HPDE6-E6E7 (cell line): ENCODE data around the gene PPP2R5C.
A peak's percentile ranks its signal among the peaks of the same experiment; 100 is the strongest.
"Not testable (repeated sequence)": the region's sequence is repeated elsewhere in the genome, so short reads cannot be mapped to it uniquely, and the experiment has no call there.

Experiments
- DNase-seq: peaks from one replicate; pipeline ENCODE4 v3.0.0; 2011; ENCODE audit warnings: missing footprints; ENCODE audit errors: extremely low spot score

The PPP2R5C gene

GRCh38 chr14:101781240-101782061 is 19.9 kb downstream of the PPP2R5C start:
- DNase-seq, result no peak

GRCh38 chr14:101783260-101784016 is 21.9 kb downstream of the PPP2R5C start:
- no peak for DNase-seq

GRCh38 chr14:101784631-101785030 is 23.1 kb downstream of the PPP2R5C start:
- no peak for DNase-seq

GRCh38 chr14:101788016-101788635 is 26.6 kb downstream of the PPP2R5C start:
- no peak for DNase-seq

- DNase-seq, result no peak
Observed at GRCh38 chr14:101789222-101789621, 27.7 kb downstream of the PPP2R5C start.

- no peak for DNase-seq
Observed at GRCh38 chr14:101790232-101790631, 28.7 kb downstream of the PPP2R5C start.

- peak; percentile 65 for DNase-seq
Observed at GRCh38 chr14:101791919-101792572, 30.5 kb downstream of the PPP2R5C start.

- DNase-seq, result no peak
Observed at GRCh38 chr14:101796016-101796415, 34.5 kb downstream of the PPP2R5C start.

- no peak for DNase-seq
Observed at GRCh38 chr14:101796479-101796878, 35.0 kb downstream of the PPP2R5C start.

GRCh38 chr14:101797856-101798255 is 36.3 kb downstream of the PPP2R5C start:
- no peak for DNase-seq

GRCh38 chr14:101804373-101804772 is 42.9 kb downstream of the PPP2R5C start:
- not testable (repeated sequence) for DNase-seq

- DNase-seq, result not testable (repeated sequence)
Observed at GRCh38 chr14:101806252-101806651, 44.7 kb downstream of the PPP2R5C start.

GRCh38 chr14:101808020-101808641 is 46.6 kb downstream of the PPP2R5C start:
- DNase-seq, result no peak

GRCh38 chr14:101808894-101809670 is 47.6 kb downstream of the PPP2R5C start:
- DNase-seq, result no peak

GRCh38 chr14:101809671-101810514 is 48.4 kb downstream of the PPP2R5C start:
- peak; percentile 84 for DNase-seq

- peak; percentile 33 for DNase-seq
Observed at GRCh38 chr14:101810897-101811621, 49.5 kb downstream of the PPP2R5C start.

- no peak for DNase-seq
Observed at GRCh38 chr14:101812071-101812470, 50.6 kb downstream of the PPP2R5C start.

- no peak for DNase-seq
Observed at GRCh38 chr14:101813171-101813759, 51.8 kb downstream of the PPP2R5C start.

GRCh38 chr14:101813833-101814232 is 52.3 kb downstream of the PPP2R5C start:
- no peak for DNase-seq
